Measurements from ENCODE around the gene SLC13A2.

The SLC13A2 gene

DNA sequence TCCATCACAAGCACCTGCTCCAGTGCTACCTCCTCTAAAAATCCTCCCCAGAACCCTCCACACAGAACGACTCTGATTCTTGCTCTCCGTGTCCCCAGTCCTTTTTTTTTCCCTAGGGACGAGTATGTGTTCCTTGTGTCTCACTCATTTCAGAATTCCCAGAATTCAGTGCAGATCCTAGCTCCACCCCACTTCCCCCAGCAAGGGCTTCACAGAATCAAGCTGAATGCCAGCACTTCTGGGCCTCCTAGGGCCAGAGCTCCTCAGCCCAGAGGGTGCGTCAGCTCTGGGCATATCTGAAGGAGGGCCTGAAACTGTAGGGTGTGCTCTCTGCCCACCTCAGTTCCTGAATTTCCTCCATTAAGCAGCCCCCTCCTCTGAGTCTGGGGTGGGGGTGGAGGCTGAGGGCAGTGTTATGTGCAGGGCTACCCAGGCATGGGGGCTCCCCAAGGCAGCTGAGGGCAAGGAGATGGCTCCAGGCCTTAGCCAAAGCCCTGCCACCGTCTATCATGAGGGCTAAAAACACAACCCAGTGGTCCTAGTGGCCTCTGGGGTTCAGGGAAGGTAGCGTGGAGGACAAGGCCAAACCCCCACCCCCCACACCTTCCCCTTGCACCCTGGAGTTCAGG, 72.5 kb downstream of the SLC13A2 start:
- Mint-ChIP-seq H3K4me1 (peaks cover 14% of the 10 kb centered on the region), H3K27me3 (ENCODE audit: low read depth) (no peaks in the 10 kb centered on the region), H3K36me3 (ENCODE audit: low read depth) (no peaks in the 10 kb centered on the region), H3K27ac (peak overlapping the region; percentile 18 to 68 (median 24)), H3K9me3 (no peaks in the 10 kb centered on the region), H3K4me3 (no peak overlapping the region)
- TF ChIP-seq, protein P1, sequence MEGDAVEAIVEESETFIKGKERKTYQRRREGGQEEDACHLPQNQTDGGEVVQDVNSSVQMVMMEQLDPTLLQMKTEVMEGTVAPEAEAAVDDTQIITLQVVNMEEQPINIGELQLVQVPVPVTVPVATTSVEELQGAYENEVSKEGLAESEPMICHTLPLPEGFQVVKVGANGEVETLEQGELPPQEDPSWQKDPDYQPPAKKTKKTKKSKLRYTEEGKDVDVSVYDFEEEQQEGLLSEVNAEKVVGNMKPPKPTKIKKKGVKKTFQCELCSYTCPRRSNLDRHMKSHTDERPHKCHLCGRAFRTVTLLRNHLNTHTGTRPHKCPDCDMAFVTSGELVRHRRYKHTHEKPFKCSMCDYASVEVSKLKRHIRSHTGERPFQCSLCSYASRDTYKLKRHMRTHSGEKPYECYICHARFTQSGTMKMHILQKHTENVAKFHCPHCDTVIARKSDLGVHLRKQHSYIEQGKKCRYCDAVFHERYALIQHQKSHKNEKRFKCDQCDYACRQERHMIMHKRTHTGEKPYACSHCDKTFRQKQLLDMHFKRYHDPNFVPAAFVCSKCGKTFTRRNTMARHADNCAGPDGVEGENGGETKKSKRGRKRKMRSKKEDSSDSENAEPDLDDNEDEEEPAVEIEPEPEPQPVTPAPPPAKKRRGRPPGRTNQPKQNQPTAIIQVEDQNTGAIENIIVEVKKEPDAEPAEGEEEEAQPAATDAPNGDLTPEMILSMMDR (IDR thresholded peaks at IDR 0.05; ENCODE audit: unreplicated experiment in 3 of 3), result no peak

DNA sequence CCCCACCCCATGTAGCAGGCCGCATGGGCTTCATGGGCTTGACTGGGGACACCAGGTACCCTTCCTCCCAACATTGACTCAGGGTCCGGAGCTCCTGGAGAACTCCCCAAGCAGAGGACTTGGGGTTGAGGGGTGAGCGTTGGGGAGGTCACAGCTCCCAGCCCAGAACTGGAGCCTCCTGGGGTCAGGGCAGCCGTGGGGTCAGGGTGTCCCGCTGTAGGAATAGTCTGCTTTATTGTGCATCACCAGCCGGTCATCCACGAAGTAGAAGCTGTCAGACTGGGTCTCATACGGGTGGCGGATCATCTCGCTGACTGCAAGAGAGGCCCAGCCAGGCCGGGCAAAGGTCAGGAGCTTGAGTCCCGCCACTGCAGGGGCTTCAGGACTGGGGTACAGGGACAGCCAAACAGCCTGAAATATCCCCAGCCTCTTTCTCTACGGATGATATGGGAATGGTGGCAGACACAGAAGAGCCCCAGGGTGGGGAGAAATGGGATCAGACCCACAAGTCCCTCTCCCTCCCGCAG, 73.7 kb downstream of the SLC13A2 start:
- Mint-ChIP-seq H3K9me3 (no peaks in the 10 kb centered on the region), H3K27me3 (ENCODE audit: low read depth) (no peaks in the 10 kb centered on the region), H3K36me3 (ENCODE audit: low read depth) (no peaks in the 10 kb centered on the region), H3K4me3 (no peak overlapping the region), H3K4me1 (peaks cover 24% of the 10 kb centered on the region), H3K27ac (peak overlapping the region in 1 of 3 experiments; percentile 68)
- TF ChIP-seq, protein P1 (IDR thresholded peaks at IDR 0.05; ENCODE audit: unreplicated experiment in 3 of 3), result no peak
